Amniotic epithelial cell (primary cell): ENCODE measurements around the gene ZNF841.
"Not testable (repeated sequence)": the region's sequence is repeated elsewhere in the genome, so short reads cannot be mapped to it uniquely, and the experiment has no call there.

Experiments
- DNase-seq: peaks from one replicate; pipeline ENCODE4 v3.0.0-alpha.2; 2010; ENCODE audit warnings: low read depth

The ZNF841 gene

GRCh38 chr19:52095172-52096014, at the start of gene ZNF841:
Gene ZNF841, minus strand, starts transcription at chr19:52095765. Its CDS starts 10,964 bp downstream, at chr19:52084801.
- DNase-seq: peak; percentile 92

- DNase-seq: no peak
These were observed 46.5 kb upstream of the ZNF841 start for GRCh38 chr19:52142001-52142595.

GRCh38 chr19:52141203-52141602, 45.6 kb upstream of the ZNF841 start:
- no peak for DNase-seq

- DNase-seq: no peak
These were observed 44.6 kb upstream of the ZNF841 start for GRCh38 chr19:52140032-52140710.

- DNase-seq: peak; percentile 93
These were observed 43.9 kb upstream of the ZNF841 start, which contains the start of gene ZNF616 for GRCh38 chr19:52139252-52140031. Gene ZNF616, minus strand, starts transcription at chr19:52139938. Its CDS starts 9,426 bp downstream, at chr19:52130512.

- no peak for DNase-seq
These were observed 43.4 kb upstream of the ZNF841 start for GRCh38 chr19:52138983-52139251.

GRCh38 chr19:52138278-52138982, 42.9 kb upstream of the ZNF841 start:
- peak; percentile 11 for DNase-seq

- DNase-seq: no peak
These were observed 24.7 kb upstream of the ZNF841 start for GRCh38 chr19:52120286-52120685.

GRCh38 chr19:52115526-52116053, 20.0 kb upstream of the ZNF841 start:
- no peak for DNase-seq

GRCh38 chr19:52114691-52115090, 19.1 kb upstream of the ZNF841 start:
- DNase-seq: no peak

- DNase-seq: no peak
These were observed 17.1 kb upstream of the ZNF841 start for GRCh38 chr19:52112624-52113023.

- DNase-seq: no peak
These were observed 15.2 kb upstream of the ZNF841 start for GRCh38 chr19:52110780-52111179.

- DNase-seq: no peak
These were observed 7.2 kb upstream of the ZNF841 start for GRCh38 chr19:52102782-52103181.

GRCh38 chr19:52101866-52102562, 6.4 kb upstream of the ZNF841 start:
- no peak for DNase-seq

GRCh38 chr19:52099497-52100138, 4.1 kb upstream of the ZNF841 start:
- DNase-seq: no peak

- not testable (repeated sequence) for DNase-seq
These were observed 851 bp upstream of the ZNF841 start for GRCh38 chr19:52096416-52096815.

GRCh38 chr19:52094526-52095130, 937 bp downstream of the ZNF841 start:
- no peak for DNase-seq

- DNase-seq: peak; percentile 83
These were observed 9.1 kb downstream of the ZNF841 start for GRCh38 chr19:52086481-52086880.

- peak; percentile 80 for DNase-seq
These were observed 25.1 kb downstream of the ZNF841 start for GRCh38 chr19:52070496-52070895.

- DNase-seq: no peak
These were observed 25.9 kb downstream of the ZNF841 start for GRCh38 chr19:52069653-52070052.
